RWPE1 (cell line): ENCODE data around the gene ATP9A.

Source experiments
- CTCF ChIA-PET: fragments of 350-600 bp; sonication (Branson Sonifier 250); formaldehyde crosslinking; extraction: SDS; loops from one replicate; lab custom pipeline; 2021; lab: Yijun Ruan, JAX
- POLR2A ChIA-PET: fragments of 400-600 bp; formaldehyde crosslinking; extraction: SDS; loops from one replicate; lab custom pipeline; 2020; ENCODE audit warnings: antibody characterized with exemption; ENCODE audit not compliant: low non-redundant PET; lab: Yijun Ruan, JAX
- DNase-seq: peaks from one replicate; pipeline ENCODE4 v3.0.0; 2012; ENCODE audit warnings: low spot score
- H3K27ac ChIP-seq: fragments of 450-650 bp; 2 replicates; pipeline ENCODE4 v1.5.1; 2017
- TF ChIP-seq, protein P1 (sequence below): fragments of 450-650 bp; conservative IDR thresholded peaks from 2 replicates; pipeline ENCODE4 v1.5.1; 2017; ENCODE audit warnings: low read depth, mild to moderate bottlenecking

Gene ATP9A

GRCh38 chr20:51581571-51581970 is 186.6 kb downstream of the ATP9A start:
- ChIA-PET CTCF (interaction anchor here (1.0 kb wide), 2 partner anchors 14 to 20 kb away, joined by 3 to 4 read pairs; no protein-coding TSS in a partner anchor), POLR2A (no interaction called here)
- no peak overlapping the region for H3K27ac ChIP-seq
- DNase-seq: no peak
- TF ChIP-seq, protein P1, sequence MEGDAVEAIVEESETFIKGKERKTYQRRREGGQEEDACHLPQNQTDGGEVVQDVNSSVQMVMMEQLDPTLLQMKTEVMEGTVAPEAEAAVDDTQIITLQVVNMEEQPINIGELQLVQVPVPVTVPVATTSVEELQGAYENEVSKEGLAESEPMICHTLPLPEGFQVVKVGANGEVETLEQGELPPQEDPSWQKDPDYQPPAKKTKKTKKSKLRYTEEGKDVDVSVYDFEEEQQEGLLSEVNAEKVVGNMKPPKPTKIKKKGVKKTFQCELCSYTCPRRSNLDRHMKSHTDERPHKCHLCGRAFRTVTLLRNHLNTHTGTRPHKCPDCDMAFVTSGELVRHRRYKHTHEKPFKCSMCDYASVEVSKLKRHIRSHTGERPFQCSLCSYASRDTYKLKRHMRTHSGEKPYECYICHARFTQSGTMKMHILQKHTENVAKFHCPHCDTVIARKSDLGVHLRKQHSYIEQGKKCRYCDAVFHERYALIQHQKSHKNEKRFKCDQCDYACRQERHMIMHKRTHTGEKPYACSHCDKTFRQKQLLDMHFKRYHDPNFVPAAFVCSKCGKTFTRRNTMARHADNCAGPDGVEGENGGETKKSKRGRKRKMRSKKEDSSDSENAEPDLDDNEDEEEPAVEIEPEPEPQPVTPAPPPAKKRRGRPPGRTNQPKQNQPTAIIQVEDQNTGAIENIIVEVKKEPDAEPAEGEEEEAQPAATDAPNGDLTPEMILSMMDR: no peak

- H3K27ac ChIP-seq: no peak overlapping the region
- TF ChIP-seq, protein P1: no peak
- POLR2A ChIA-PET: no interaction called here
- DNase-seq: no peak
- CTCF ChIA-PET: interaction anchor here (0.7 to 0.8 kb wide), 2 partner anchors 16 to 289 kb away, joined by 3 read pairs; no protein-coding TSS in a partner anchor
Observed at GRCh38 chr20:51579137-51579536, 189.1 kb downstream of the ATP9A start.

- TF ChIP-seq, protein P1: no peak
- CTCF ChIA-PET: no interaction called here
- no peak for DNase-seq
- POLR2A ChIA-PET: no interaction called here
- no peak overlapping the region for H3K27ac ChIP-seq
Observed at GRCh38 chr20:51578145-51578459, 190.1 kb downstream of the ATP9A start.

GRCh38 chr20:51577432-51578144 is 190.6 kb downstream of the ATP9A start:
- no peak for DNase-seq
- ChIA-PET POLR2A (no interaction called here), CTCF (interaction anchor here (0.6 to 0.9 kb wide), 2 partner anchors 133 to 354 kb away, joined by 3 read pairs; no protein-coding TSS in a partner anchor)
- no peak overlapping the region for H3K27ac ChIP-seq
- TF ChIP-seq, protein P1: no peak

DNA sequence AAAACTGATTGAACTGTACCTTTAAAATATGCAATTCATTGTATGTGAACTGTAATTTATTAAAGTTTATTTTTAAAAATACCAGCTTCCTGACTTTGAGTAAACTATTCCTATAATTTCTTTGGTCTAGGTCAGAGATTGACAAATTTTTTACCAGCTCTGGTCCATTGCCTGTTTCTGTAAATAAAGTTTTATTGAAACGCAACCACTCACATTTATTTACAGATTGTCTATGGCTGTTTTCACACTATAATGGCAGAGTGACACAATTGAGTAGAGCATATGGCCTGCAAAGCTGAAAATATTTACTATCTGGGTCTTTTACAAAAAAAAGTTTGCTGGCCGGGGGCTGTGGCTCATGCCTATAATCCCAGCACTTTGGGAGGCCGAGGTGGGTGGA is 192.7 kb downstream of the ATP9A start:
- POLR2A ChIA-PET: no interaction called here
- TF ChIP-seq, protein P1: no peak
- no peak overlapping the region for H3K27ac ChIP-seq
- DNase-seq: no peak
- CTCF ChIA-PET: interaction anchor here (0.6 kb wide), 1 partner anchor 29 kb away, joined by 3 read pairs; no protein-coding TSS in a partner anchor

GRCh38 chr20:51574248-51575033 is 193.7 kb downstream of the ATP9A start:
- CTCF ChIA-PET: interaction anchor here (0.6 to 0.9 kb wide), 2 partner anchors 20 to 593 kb away, joined by 3 to 5 read pairs; no protein-coding TSS in a partner anchor
- H3K27ac ChIP-seq: peak overlapping the region; percentile 50
- TF ChIP-seq, protein P1: no peak
- no peak for DNase-seq
- POLR2A ChIA-PET: no interaction called here
